ENCODE results near the gene RTN4RL2. TPM values are rescaled to one million over a fixed set of nuclear protein-coding genes. Genes with fewer than 3 reads are reported as not detected.

RTN4RL2 gene
- total RNA-seq, 4 donors from 2014 or later, result 0.20 to 1.5 (median 0.42) TPM; not detected in 1

DNA sequence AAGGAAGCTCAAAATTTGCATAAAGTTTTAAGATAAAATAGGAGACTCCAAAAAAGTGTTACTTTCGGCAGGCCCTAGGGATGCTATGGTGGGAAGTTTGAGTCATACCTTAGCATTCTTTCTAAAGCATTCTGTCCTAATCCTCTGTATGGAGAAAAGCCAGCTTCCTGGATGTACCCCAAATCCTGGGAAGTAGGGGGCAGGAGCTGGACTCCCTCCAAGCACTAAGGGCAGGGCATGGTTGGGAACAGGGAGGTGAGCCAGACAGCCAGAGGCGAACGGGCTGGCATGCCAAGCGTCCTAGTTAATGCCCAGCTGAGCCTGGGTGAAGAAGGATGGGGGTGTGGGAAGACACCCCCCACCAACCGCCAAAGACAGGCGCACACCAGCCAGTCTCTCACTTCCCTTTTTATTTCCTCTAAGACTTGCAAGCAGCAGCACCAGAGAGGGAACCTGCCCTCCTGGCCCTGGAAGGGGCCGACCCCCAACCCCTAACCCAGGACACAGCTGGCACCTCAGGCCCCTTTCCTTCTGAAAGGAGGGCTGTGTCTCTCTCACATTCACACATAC lies 23.9 kb downstream of the RTN4RL2 start:
- Histone ChIP-seq H3K9me3 (no peaks in the 10 kb centered on the region), H3K4me3 (no peak overlapping the region), H3K4me1 (peaks cover 0 to 27% (median 13%) of the 10 kb centered on the region in 4 donors), H3K27ac (no peak overlapping the region), H3K27me3 (peaks cover 0 to 48% of the 10 kb centered on the region in 2 donors), H3K36me3 (peaks cover 0 to 54% (median 0%) of the 10 kb centered on the region in 3 donors)
- WGBS, 2 donors, result 68 to 80% methylated on average over 7 of the region's 7 CpGs
- TF ChIP-seq EP300 (IDR thresholded peaks at IDR 0.05), result no peak
- TF ChIP-seq POLR2A (IDR thresholded peaks at IDR 0.05), result no peak
- TF ChIP-seq, protein P1, sequence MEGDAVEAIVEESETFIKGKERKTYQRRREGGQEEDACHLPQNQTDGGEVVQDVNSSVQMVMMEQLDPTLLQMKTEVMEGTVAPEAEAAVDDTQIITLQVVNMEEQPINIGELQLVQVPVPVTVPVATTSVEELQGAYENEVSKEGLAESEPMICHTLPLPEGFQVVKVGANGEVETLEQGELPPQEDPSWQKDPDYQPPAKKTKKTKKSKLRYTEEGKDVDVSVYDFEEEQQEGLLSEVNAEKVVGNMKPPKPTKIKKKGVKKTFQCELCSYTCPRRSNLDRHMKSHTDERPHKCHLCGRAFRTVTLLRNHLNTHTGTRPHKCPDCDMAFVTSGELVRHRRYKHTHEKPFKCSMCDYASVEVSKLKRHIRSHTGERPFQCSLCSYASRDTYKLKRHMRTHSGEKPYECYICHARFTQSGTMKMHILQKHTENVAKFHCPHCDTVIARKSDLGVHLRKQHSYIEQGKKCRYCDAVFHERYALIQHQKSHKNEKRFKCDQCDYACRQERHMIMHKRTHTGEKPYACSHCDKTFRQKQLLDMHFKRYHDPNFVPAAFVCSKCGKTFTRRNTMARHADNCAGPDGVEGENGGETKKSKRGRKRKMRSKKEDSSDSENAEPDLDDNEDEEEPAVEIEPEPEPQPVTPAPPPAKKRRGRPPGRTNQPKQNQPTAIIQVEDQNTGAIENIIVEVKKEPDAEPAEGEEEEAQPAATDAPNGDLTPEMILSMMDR (IDR thresholded peaks at IDR 0.05), result no peak
- DNase-seq (ENCODE audit: low spot score in 2 of 2), result no peak

DNA sequence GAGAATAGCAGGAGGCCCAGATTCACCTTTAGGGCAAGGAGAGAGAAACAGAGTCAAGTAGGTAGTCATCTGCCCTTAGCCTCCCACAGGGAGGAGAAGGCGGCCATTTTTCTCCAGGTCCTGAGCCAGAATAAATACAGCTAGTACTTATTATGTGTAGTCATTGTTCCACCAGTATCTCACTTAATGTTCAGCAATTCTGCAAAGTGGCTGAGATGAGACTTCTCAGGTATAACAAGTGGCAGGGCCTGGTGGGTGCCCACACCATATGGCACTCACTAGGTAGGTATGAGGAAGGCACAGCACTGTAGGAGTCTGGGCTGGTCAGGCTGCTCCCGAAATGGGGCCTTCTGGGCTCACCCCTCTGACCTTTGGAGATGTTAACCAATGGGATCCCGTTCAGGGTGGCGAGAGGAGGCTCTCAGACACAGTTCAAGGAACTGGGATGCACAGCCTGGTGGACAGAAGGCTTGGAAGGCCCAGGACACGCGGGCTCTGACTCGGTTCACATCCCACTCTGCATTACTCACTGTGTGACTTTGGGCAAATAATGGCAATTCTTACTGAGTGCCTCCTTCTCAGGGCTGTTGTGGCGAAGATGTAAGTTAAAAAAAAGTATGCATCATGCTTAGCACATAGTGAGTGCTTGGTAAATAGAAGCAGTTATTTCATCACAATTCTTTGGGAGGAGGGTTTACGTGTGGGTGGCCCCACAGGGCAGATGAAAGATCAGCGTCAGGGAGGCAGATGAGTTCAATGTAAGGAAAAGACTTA lies 25.1 kb downstream of the RTN4RL2 start:
- Histone ChIP-seq H3K27ac (no peak overlapping the region), H3K27me3 (peaks cover 0 to 39% of the 10 kb centered on the region in 2 donors), H3K36me3 (peaks cover 0 to 66% (median 0%) of the 10 kb centered on the region in 3 donors), H3K9me3 (no peaks in the 10 kb centered on the region), H3K4me1 (peaks cover 0 to 27% (median 13%) of the 10 kb centered on the region in 4 donors), H3K4me3 (no peak overlapping the region)
- no peak for DNase-seq (ENCODE audit: low spot score in 2 of 2)
- 75 to 76% methylated on average over 10 of the region's 10 CpGs for WGBS, 2 donors
- TF ChIP-seq POLR2A (IDR thresholded peaks at IDR 0.05) (no peak), EP300 (IDR thresholded peaks at IDR 0.05) (no peak)
- TF ChIP-seq, protein P1 (IDR thresholded peaks at IDR 0.05), result no peak

DNA sequence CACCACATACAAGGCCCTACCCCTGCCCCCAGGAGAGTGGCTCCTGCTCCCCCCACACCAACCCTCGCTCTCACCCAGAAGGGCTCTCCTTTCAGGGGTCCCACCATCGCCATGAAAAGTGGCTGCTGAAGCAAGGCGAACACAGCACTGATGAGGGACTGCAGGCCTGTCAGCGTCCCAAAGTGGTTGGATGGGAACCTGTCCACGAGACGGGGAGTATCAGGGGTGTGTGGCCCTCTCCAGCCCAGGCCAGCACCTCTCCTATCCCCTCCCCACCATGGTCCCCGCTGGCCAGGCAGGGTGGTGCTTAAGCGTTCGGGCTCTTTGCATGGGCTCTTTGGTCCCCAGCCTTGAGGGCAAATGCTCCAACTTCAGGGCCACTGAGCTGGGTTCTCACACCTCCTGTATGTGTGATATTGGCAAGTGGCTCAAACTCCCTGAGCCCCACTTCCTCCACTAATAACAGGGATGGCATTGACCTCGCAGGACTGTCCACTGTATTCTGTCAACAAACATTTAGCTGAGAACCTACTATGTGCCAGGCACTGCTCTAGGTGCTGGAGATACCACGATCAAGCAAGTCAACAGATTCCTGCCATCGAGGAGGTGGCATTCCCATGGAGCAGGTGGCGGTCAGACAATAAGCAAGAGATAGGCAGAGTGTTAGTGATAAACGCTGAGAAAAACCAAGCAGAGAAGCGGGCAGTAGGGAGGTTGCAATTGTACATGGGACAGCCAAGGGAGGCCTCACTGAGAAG lies 26.9 kb downstream of the RTN4RL2 start:
- no peaks in the 10 kb centered on the region for H3K9me3 ChIP-seq
- peaks cover 0 to 24% (median 13%) of the 10 kb centered on the region in 4 donors for H3K4me1 ChIP-seq
- WGBS, 2 donors, result 92 to 93% methylated on average over 15 of the region's 15 CpGs
- no peak overlapping the region for H3K27ac ChIP-seq
- H3K27me3 ChIP-seq, result peaks cover 0 to 21% of the 10 kb centered on the region in 2 donors
- no peak for DNase-seq (ENCODE audit: low spot score in 2 of 2)
- peaks cover 0 to 82% (median 0%) of the 10 kb centered on the region in 3 donors for H3K36me3 ChIP-seq
- no peak overlapping the region for H3K4me3 ChIP-seq
- TF ChIP-seq POLR2A (IDR thresholded peaks at IDR 0.05) (no peak), EP300 (IDR thresholded peaks at IDR 0.05) (no peak)
- TF ChIP-seq, protein P1 (IDR thresholded peaks at IDR 0.05), result no peak

DNA sequence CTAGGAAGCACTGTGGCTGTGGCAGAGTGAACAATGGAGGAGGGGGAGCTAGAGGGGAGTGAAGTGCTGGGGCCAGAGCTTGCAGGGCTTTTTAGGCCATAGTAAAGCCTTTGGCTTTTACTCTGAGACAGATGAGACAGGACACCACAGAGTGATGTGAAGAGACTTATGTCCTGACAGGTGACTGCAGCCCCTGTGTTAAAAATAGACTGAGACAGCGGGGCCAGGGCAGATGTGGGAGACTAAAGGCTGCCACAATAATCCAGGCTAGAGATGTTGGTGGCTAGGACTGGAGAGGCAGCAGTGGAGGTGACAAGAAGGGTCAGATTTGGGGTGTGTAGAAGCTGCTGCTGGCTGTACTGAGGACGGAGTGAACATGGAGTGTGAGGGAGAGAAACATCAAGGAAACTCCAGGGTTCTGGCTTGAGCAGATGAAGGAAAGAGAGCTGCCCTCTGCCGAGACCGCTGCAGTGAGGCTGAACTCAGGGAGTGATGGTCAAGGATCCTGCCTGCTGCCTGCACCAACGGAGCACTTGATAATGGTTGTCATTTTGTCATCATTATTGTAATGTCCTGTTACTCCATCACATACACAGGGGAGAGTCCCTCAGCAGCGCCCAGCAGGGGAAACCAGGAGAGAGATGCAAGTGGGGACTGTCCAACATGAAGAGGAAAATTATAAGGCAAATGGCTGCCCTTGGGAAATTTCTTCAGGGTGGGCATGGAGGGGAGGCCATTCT lies 27.8 kb downstream of the RTN4RL2 start:
- Histone ChIP-seq H3K27me3 (peaks cover 0 to 12% of the 10 kb centered on the region in 2 donors), H3K36me3 (peaks cover 0 to 82% (median 0%) of the 10 kb centered on the region in 3 donors), H3K27ac (no peak overlapping the region), H3K4me1 (peaks cover 0 to 15% (median 4%) of the 10 kb centered on the region in 4 donors), H3K4me3 (no peak overlapping the region), H3K9me3 (no peaks in the 10 kb centered on the region)
- 80 to 81% methylated on average over 6 of the region's 6 CpGs for WGBS, 2 donors
- TF ChIP-seq POLR2A (IDR thresholded peaks at IDR 0.05) (no peak), EP300 (IDR thresholded peaks at IDR 0.05) (no peak)
- TF ChIP-seq, protein P1 (IDR thresholded peaks at IDR 0.05), result no peak
- DNase-seq (ENCODE audit: low spot score in 2 of 2), result no peak

All from tibial nerve (tissue), 4 donors.